Inflammatory macrophage treated with lipopolysaccharide for 4 hours (primary cell): ENCODE data around the gene RASAL2.

Experiments
- DNase-seq: peaks from one replicate; pipeline ENCODE4 v3.0.0-alpha.2; 2020

Gene RASAL2

DNA sequence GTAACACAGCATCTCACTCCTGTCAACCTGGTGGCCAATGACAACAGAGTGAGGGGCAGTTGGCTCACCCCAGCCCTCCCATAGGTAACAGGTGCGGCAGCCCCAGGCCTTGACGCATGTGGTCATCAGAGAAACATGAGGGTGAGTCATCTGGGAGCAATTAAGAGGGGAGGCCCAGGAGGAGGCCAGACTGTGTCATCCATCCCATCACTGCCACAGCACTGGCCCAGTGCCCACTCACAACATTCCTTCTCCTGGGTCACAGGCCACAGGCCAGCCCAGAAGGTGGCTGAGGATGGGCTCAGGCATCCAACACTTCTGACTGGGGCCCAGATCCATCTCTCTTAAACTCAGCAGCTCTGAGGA, 436.1 kb downstream of the RASAL2 start:
- no peak for DNase-seq

DNA sequence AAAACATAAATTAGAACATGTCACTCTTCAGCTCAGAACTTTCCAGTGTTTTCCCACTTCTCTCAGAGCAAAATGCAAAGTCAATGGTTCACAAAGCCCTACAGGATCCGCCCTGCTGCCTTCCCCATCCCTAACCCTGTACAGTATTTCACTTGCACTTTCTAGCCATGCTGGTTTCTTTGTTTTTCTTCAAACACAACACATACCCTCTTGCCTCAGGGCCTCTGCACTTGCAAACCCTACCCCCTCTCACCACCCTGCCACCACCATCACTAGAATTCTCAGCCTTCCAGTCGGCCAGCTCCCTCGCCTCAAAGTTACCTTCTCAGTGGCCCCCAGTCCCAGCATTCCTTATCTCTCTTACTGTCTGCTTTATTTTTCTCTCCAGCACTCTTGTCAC, 436.6 kb downstream of the RASAL2 start:
- DNase-seq, result no peak

DNA sequence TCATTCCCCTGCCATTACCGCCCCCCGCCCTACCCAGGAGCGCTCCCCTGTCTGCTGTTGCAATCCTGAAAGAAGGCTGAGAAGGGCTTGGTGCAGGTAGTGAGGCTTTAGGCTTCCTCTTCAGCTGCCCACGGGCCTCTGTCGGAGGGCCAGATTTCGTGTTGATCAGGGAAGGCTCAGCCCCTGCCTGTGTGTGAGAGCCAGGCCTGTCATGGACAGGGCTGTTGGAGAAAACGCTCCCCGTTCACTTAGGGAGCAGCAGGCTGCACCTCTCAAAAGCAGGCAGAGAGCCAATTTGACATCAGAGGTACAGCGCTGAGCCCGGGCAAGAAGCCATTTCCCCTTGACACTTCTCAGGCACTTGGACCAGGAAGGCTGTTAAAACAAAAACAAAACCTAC, 438.0 kb downstream of the RASAL2 start:
- DNase-seq, result no peak

DNA sequence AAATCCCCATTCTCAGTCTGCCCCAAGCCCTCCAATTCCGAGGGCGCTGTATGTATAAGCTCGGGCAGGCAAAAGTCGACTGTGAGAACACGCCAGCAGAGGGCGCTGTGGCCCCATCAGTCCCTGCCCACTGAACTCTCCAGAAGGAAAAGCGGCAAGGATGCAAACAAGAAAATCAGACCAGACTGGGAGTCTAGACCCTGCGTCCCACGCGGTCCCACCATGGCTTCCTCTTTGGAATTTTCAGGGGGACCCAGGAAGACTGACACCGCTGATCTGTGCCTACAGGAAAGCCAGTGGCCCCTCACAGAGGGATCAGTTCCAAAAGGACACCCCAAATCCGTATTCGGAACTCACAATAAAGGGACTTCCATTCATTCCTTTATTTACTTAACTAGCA, 438.5 kb downstream of the RASAL2 start:
- peak; percentile 71 for DNase-seq

DNA sequence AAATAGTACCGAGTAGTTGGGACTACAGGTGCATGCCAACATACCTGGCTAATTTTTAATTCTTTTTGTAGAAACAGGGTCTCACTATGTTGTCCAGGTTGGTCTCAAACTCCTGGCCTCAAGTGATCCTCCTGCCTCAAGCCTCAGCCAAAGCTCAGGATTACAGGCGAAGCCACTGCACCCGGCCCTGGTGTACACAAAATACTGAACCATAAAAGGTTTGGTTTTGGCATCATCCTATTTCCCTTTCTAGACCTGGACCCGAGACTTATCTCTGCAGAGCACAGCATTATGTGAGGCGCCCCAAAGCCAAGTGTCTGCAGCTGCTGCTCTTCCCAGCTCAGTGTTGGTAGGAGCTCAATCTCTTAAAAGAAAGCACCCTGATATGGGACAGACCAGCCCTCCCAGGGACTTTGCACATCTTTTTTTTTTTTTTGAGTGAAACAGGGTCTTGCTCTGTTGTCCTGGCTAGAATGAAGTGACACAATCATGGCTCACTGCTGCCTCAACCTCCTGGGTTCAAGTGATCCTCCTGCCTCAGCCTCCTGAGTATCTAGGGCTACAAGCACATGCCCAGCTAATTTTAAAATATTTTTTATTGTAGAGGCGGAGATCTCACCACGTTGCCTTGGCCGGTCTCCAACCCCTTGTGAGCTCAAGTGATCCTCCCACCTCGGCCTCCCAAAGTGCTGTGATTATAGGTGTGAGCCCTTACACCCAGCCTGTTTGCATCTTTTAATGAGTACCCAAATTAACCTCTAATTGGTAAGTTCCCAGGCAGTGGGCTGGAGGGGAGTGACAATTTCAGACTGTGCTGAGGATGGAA, 439.4 kb downstream of the RASAL2 start:
- no peak for DNase-seq
